Activated CD8-positive, alpha-beta T cell treated with anti-CD3 and anti-CD28 coated beads for 36 hours (primary cell): Measurements from ENCODE around the gene CTPS2. TPM values are rescaled to one million over a fixed set of nuclear protein-coding genes. Genes with fewer than 3 reads are reported as not detected.
"Not testable (repeated sequence)": the region's sequence is repeated elsewhere in the genome, so short reads cannot be mapped to it uniquely, and the experiment has no call there.

ENCODE experiments used
- ATAC-seq: fragments of 200-7000 bp; cut with Tn5 transposase; one replicate; pipeline ENCODE4 v1.10.0; 2021; ENCODE audit warnings: mild to moderate bottlenecking, moderate library complexity
- CTCF ChIA-PET: fragments of 350-600 bp; sonication (Branson Sonifier 250); formaldehyde crosslinking; loops from one replicate; lab custom pipeline; 2021; ENCODE audit warnings: antibody characterized with exemption; lab: Charles Lee
- POLR2A ChIA-PET: fragments of 350-600 bp; sonication (Branson Sonifier 250); formaldehyde crosslinking; loops from one replicate; lab custom pipeline; 2021; ENCODE audit warnings: antibody characterized with exemption; lab: Charles Lee
- DNase-seq: peaks from one replicate; pipeline ENCODE4 v3.0.0-alpha.2; 2020
- H3K27ac Mint-ChIP-seq: one replicate; pipeline ENCODE4 v1.8.0; 2021; ENCODE audit warnings: mild to moderate bottlenecking, mixed read lengths
- H3K27me3 Mint-ChIP-seq: one replicate; pipeline ENCODE4 v1.8.0; 2021; ENCODE audit warnings: mixed read lengths
- H3K36me3 Mint-ChIP-seq: one replicate; pipeline ENCODE4 v1.8.0; 2021; ENCODE audit warnings: low read depth, mixed read lengths
- H3K4me1 Mint-ChIP-seq: one replicate; pipeline ENCODE4 v1.8.0; 2021; ENCODE audit warnings: low read depth, mixed read lengths
- H3K4me3 Mint-ChIP-seq: one replicate; pipeline ENCODE4 v1.8.0; 2021; ENCODE audit warnings: mild to moderate bottlenecking, moderate library complexity, mixed read lengths
- H3K9me3 Mint-ChIP-seq: one replicate; pipeline ENCODE4 v1.8.0; 2021; ENCODE audit warnings: mixed read lengths
- intact Hi-C: fragments of 100-400 bp; cut with micrococcal nuclease; formaldehyde crosslinking; loops from one replicate; pipeline ENCODE4 v1.10.0; 2022
- total RNA-seq, 2 experiments: library from RNA; stranded (reverse); gene quantifications; one replicate each; pipeline ENCODE4 v1.2.3, GENCODE V29; 2021
- TF ChIP-seq, protein P1 (sequence below): fragments of 200-600 bp; IDR thresholded peaks from one replicate; pipeline ENCODE4 v1.8.0; 2022; ENCODE audit warnings: antibody characterized with exemption, mild to moderate bottlenecking

CTPS2 gene, protein sequence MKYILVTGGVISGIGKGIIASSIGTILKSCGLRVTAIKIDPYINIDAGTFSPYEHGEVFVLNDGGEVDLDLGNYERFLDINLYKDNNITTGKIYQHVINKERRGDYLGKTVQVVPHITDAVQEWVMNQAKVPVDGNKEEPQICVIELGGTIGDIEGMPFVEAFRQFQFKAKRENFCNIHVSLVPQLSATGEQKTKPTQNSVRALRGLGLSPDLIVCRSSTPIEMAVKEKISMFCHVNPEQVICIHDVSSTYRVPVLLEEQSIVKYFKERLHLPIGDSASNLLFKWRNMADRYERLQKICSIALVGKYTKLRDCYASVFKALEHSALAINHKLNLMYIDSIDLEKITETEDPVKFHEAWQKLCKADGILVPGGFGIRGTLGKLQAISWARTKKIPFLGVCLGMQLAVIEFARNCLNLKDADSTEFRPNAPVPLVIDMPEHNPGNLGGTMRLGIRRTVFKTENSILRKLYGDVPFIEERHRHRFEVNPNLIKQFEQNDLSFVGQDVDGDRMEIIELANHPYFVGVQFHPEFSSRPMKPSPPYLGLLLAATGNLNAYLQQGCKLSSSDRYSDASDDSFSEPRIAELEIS
- total RNA-seq, result 1 to 10 TPM; 6.2 to 6.7 TPM

DNA sequence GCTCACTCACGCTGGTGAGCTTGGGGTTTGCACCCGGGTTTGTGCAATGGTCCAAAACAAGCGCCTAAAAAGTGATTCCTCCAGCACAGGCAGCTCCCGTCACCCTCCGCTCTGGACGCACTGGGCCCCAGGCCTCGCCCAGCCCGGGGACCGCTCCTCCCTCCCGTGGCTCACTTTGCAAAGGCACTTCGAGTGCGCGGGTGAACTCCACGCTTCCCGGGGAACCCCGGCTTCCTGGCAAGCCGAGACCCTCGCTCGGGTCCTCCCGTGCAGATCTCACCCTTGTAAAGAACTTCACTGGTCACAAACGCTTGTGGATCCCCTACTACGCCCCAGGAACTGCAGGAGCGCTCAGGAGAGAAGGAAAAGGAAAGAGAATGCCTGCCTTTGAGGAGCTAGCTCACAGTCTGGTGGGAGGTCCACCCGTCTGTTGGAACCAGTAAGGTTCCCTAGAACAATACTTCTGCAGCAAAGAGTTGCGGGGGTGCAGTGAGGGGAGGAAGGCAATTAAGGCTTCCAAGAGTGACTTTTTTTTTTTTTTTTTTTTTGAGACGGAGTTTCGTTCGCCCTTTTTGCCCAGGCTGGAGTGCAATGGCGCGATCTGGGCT is at the start of gene CTPS2:
Gene CTPS2, minus strand, starts transcription at position 122 of the 608 bp plus-strand sequence. CDS start 9,767 bp downstream, outside the sequence.
- intact Hi-C loops, result loop anchor here (10.0 kb wide), 1 partner anchor 72 kb away; the partner anchor contains the start of gene TXLNG
- Mint-ChIP-seq H3K9me3 (no peaks in the 10 kb centered on the region), H3K27ac (peak within 1 kb of the TSS; percentile 80), H3K4me3 (peak within 1 kb of the TSS; percentile 82), H3K27me3 (no peaks in the 10 kb centered on the region), H3K4me1 (peaks cover 16% of the 10 kb centered on the region), H3K36me3 (no peaks in the 10 kb centered on the region)
- peak; percentile 64 for DNase-seq
- TF ChIP-seq, protein P1, sequence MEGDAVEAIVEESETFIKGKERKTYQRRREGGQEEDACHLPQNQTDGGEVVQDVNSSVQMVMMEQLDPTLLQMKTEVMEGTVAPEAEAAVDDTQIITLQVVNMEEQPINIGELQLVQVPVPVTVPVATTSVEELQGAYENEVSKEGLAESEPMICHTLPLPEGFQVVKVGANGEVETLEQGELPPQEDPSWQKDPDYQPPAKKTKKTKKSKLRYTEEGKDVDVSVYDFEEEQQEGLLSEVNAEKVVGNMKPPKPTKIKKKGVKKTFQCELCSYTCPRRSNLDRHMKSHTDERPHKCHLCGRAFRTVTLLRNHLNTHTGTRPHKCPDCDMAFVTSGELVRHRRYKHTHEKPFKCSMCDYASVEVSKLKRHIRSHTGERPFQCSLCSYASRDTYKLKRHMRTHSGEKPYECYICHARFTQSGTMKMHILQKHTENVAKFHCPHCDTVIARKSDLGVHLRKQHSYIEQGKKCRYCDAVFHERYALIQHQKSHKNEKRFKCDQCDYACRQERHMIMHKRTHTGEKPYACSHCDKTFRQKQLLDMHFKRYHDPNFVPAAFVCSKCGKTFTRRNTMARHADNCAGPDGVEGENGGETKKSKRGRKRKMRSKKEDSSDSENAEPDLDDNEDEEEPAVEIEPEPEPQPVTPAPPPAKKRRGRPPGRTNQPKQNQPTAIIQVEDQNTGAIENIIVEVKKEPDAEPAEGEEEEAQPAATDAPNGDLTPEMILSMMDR, result no peak
- POLR2A ChIA-PET, result no interaction called here
- ATAC-seq, result peak; percentile 90
- CTCF ChIA-PET, result no interaction called here

DNA sequence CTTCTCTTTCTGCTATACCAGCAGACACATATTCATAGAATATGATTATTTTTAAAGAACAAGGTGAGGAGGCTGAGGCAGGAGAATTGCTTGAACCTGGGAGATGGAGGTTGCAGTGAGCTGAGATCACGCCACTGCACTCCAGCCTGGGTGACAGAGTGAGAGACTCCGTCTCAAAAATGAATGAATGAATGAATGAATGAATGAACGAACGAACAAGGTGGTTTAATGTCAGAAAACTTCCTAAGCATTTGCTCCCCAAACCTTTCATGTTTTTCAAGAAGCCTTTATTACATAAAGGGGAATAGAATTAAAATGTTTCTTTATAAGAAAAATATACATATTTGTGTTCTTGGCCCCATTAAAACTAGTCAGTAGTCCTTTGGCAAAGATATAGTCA is 49.0 kb upstream of the CTPS2 start:
- ATAC-seq, CTCF ChIA-PET, H3K9me3 Mint-ChIP-seq, DNase-seq, H3K27me3 Mint-ChIP-seq, H3K36me3 Mint-ChIP-seq, H3K4me1 Mint-ChIP-seq, POLR2A ChIA-PET, H3K27ac Mint-ChIP-seq, H3K4me3 Mint-ChIP-seq, intact Hi-C loops: not testable (repeated sequence)

DNA sequence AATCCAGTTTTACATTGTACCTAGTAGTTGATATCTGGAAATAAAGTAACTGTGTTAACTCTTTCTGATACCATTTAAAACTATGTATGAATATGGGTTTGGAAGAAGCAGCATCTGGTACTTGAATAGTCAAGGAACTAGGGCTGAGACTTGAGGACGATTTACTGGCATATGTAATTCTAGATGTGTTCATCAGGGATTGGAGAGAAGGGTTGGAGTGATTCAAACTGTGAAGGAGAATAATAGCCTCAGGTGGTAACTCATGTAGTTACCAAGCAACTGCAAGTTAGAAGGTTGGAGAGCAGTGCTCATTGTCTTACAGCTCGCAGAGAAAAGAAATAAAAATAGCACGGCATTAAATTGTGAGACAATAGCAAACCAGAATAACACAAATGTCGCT is 44.3 kb upstream of the CTPS2 start:
- Mint-ChIP-seq H3K4me1 (no peaks in the 10 kb centered on the region), H3K27ac (no peak overlapping the region), H3K9me3 (no peaks in the 10 kb centered on the region), H3K27me3 (no peaks in the 10 kb centered on the region), H3K36me3 (peaks cover 8% of the 10 kb centered on the region), H3K4me3 (no peak overlapping the region)
- intact Hi-C loops, result no loop called here
- ATAC-seq (no peak), DNase-seq (no peak)
- ChIA-PET CTCF (no interaction called here), POLR2A (no interaction called here)
- TF ChIP-seq, protein P1, result no peak

DNA sequence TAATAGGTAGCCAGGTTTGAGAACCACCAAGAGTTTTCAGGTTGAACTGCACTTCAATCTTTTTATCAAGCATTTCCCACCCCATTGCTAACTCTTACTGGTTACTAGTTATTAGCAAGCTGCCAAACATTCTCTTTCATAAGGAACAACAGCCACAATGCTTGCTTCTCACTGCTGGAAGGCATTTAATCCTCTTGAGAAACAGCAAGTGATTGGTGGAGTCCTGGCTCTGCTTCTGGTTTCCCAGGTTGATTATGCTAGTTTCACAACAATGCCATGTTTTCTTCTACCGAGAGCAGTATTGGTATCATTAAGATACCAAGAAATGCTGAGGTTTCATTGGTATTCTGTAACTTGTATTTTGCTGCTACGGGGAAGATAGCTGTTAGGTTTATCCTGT is 41.5 kb upstream of the CTPS2 start:
- no peak for ATAC-seq
- Mint-ChIP-seq H3K27me3 (no peaks in the 10 kb centered on the region), H3K36me3 (peaks cover 8% of the 10 kb centered on the region), H3K4me1 (no peaks in the 10 kb centered on the region), H3K4me3 (no peak overlapping the region), H3K9me3 (no peaks in the 10 kb centered on the region), H3K27ac (peak overlapping the region; percentile 8)
- ChIA-PET CTCF (no interaction called here), POLR2A (no interaction called here)
- intact Hi-C loops, result no loop called here
- DNase-seq, result no peak
- TF ChIP-seq, protein P1, result no peak

DNA sequence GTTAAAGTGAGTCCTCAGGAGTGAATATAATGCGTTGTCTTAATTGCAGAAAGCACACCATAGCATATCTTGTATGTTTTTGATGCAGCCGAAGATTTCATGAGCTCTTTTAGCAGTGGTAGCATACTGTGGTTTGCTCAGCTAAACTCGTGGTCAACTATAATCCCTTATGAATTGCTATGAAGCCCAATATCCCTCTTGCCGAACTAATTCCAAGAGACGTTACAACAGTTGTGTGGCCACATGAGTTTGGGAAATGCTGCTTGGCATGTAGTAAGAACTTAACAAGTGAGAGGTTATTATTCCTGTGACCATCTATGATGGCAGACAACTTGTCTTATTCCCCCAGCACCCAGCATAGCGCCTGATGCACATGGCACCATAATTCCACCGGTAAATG is 37.7 kb upstream of the CTPS2 start:
- Mint-ChIP-seq H3K27ac (no peak overlapping the region), H3K4me1 (no peaks in the 10 kb centered on the region), H3K27me3 (no peaks in the 10 kb centered on the region), H3K36me3 (peaks cover 2% of the 10 kb centered on the region), H3K4me3 (no peak overlapping the region), H3K9me3 (no peaks in the 10 kb centered on the region)
- POLR2A ChIA-PET, result no interaction called here
- intact Hi-C loops, result no loop called here
- CTCF ChIA-PET, result no interaction called here
- ATAC-seq (no peak), DNase-seq (no peak)
- TF ChIP-seq, protein P1, result no peak
